Neuronal stem cell (in vitro differentiated cells): ENCODE data around the gene PARN.
"Not testable (repeated sequence)": the region's sequence is repeated elsewhere in the genome, so short reads cannot be mapped to it uniquely, and the experiment has no call there.

ENCODE experiments used
- DNase-seq: peaks from one replicate; pipeline ENCODE4 v3.0.0-alpha.2; 2013; ENCODE audit warnings: low spot score
- H2AFZ ChIP-seq: one replicate; pipeline ENCODE4 v1.6.1; 2013; ENCODE audit warnings: mild to moderate bottlenecking, low read length, inconsistent platforms
- H2AK5ac ChIP-seq: 2 replicates; pipeline ENCODE4 v1.6.1; 2013; ENCODE audit warnings: low read depth, mild to moderate bottlenecking, inconsistent platforms, low read length, moderate library complexity, mixed read lengths
- H2BK120ac ChIP-seq: 2 replicates; pipeline ENCODE4 v1.6.1; 2013; ENCODE audit warnings: low read depth, mild to moderate bottlenecking, inconsistent platforms, low read length, moderate library complexity, mixed read lengths
- H2BK12ac ChIP-seq: one replicate; pipeline ENCODE4 v1.6.1; 2013; ENCODE audit warnings: low read length, inconsistent platforms
- H2BK15ac ChIP-seq: 2 replicates; pipeline ENCODE4 v1.6.1; 2013; ENCODE audit warnings: mild to moderate bottlenecking, low read length, inconsistent platforms, mixed read lengths
- H2BK5ac ChIP-seq: one replicate; pipeline ENCODE4 v1.6.1; 2013; ENCODE audit warnings: inconsistent platforms, mild to moderate bottlenecking, low read length, moderate library complexity
- H3K14ac ChIP-seq: one replicate; pipeline ENCODE4 v1.6.1; 2013; ENCODE audit warnings: low read length, inconsistent platforms
- H3K18ac ChIP-seq: 2 replicates; pipeline ENCODE4 v1.6.1; 2013; ENCODE audit warnings: low read length, inconsistent platforms
- H3K23ac ChIP-seq: 2 replicates; pipeline ENCODE4 v1.6.1; 2013; ENCODE audit warnings: low read depth, mild to moderate bottlenecking, mixed read lengths, low read length, inconsistent platforms; ENCODE audit not compliant: poor library complexity
- H3K27ac ChIP-seq: replicated peaks from 3 replicates; pipeline ENCODE4 v1.5.1; 2013; ENCODE audit warnings: low read length, inconsistent platforms
- H3K27me3 ChIP-seq, 3 experiments: 2 replicates each; pipeline ENCODE4 v1.6.1; 2013; ENCODE audit warnings: low read length in 3 of 3, mild to moderate bottlenecking in 2 of 3, inconsistent platforms in 1 of 3, low read depth in 1 of 3, mixed read lengths in 1 of 3, moderate library complexity in 1 of 3; ENCODE audit not compliant: control insufficient read depth in 3 of 3, insufficient read depth in 3 of 3
- H3K36me3 ChIP-seq, 2 donors: replicated peaks in 1 of 2; 2 replicates each; pipeline ENCODE4 v1.6.1; 2013; ENCODE audit warnings: low read length in 2 of 2; ENCODE audit not compliant: control insufficient read depth in 2 of 2, insufficient read depth in 2 of 2
- H3K4ac ChIP-seq: 2 replicates; pipeline ENCODE4 v1.6.1; 2013; ENCODE audit warnings: inconsistent platforms, mild to moderate bottlenecking, low read length, moderate library complexity
- H3K4me1 ChIP-seq, 2 donors: 1 replicate in 1 of 2; 2 replicates in 1 of 2; pipeline ENCODE4 v1.6.1; 2013; ENCODE audit warnings: low read length in 2 of 2, low read depth in 1 of 2; ENCODE audit not compliant: control insufficient read depth in 2 of 2, insufficient read depth in 1 of 2
- H3K4me2 ChIP-seq: one replicate; pipeline ENCODE4 v1.6.1; 2013; ENCODE audit warnings: mild to moderate bottlenecking, low read length, inconsistent platforms; ENCODE audit not compliant: insufficient read depth, poor library complexity, severe bottlenecking
- H3K4me3 ChIP-seq, 2 donors: 2 replicates each; pipeline ENCODE4 v1.5.1; 2013; ENCODE audit warnings: low read length in 2 of 2, mild to moderate bottlenecking in 2 of 2, inconsistent platforms in 1 of 2, moderate library complexity in 1 of 2
- H3K79me1 ChIP-seq: one replicate; pipeline ENCODE4 v1.6.1; 2013; ENCODE audit warnings: low read depth, mild to moderate bottlenecking, inconsistent platforms, low read length, moderate library complexity
- H3K9ac ChIP-seq: one replicate; pipeline ENCODE4 v1.6.1; 2013; ENCODE audit warnings: mild to moderate bottlenecking, low read depth, low read length, inconsistent platforms; ENCODE audit not compliant: poor library complexity
- H3K9me3 ChIP-seq, 2 donors: replicated peaks in 1 of 2; 2 replicates each; pipeline versions ENCODE3 to v1.6.1; 2013; ENCODE audit warnings: low read length in 2 of 2, mild to moderate bottlenecking in 2 of 2, inconsistent platforms in 1 of 2, low read depth in 1 of 2, mixed read lengths in 1 of 2, moderate library complexity in 1 of 2; ENCODE audit not compliant: control insufficient read depth in 2 of 2, insufficient read depth in 1 of 2
- H4K8ac ChIP-seq: one replicate; pipeline ENCODE4 v1.6.1; 2013; ENCODE audit warnings: low read depth, mild to moderate bottlenecking, inconsistent platforms, low read length, moderate library complexity
- H4K91ac ChIP-seq: one replicate; pipeline ENCODE4 v1.6.1; 2013; ENCODE audit warnings: low read length, low read depth, mild to moderate bottlenecking, inconsistent platforms; ENCODE audit not compliant: poor library complexity
- WGBS, 2 donors: extraction: QIAGEN DNeasy Blood & Tissue Kit; methylation state at CpG; one replicate each; pipeline ENCODE4 v1.1.7; 2013; ENCODE audit warnings: missing lambda C conversion rate in 2 of 2, mixed read lengths in 1 of 2; ENCODE audit not compliant: insufficient read length in 2 of 2, insufficient replicate concordance in 1 of 2; ENCODE audit errors: extremely low coverage in 2 of 2; 5-methylcytosine and 5-hydroxymethylcytosine counted together

The PARN gene

DNA sequence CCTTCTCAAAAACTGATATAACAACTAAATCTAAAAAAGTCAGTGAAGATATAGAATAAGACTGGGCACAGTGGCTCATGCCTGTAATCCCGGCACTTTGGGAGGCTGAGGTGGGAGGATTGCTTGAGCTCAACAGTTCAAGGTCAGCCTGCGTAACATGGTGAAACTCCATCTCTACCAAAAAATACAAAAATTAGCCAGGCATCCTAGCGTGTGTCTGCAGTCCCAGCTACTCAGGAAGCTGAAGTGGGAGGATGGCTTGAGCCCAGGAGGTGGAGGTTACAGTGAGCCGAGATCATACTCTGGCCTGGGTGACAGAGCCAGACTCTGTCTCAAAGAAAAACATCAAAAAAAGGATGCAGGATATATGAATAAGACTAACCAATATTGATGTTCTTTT, 85.2 kb downstream of the PARN start:
- H2AFZ ChIP-seq, H3K9ac ChIP-seq, H3K18ac ChIP-seq, H3K4ac ChIP-seq, H3K14ac ChIP-seq, H3K4me3 ChIP-seq, H3K79me1 ChIP-seq, H3K27me3 ChIP-seq, H2BK15ac ChIP-seq, H4K8ac ChIP-seq, H2BK5ac ChIP-seq, H4K91ac ChIP-seq, H2BK120ac ChIP-seq, H3K4me2 ChIP-seq, H2AK5ac ChIP-seq, H3K27ac ChIP-seq, H3K4me1 ChIP-seq, H2BK12ac ChIP-seq, H3K9me3 ChIP-seq, H3K23ac ChIP-seq, DNase-seq: not testable (repeated sequence)
- H3K36me3 ChIP-seq: peaks cover 0 to 22% of the 10 kb centered on the region in 2 donors
- WGBS, 2 donors: no CpG with 5 or more reads among the region's 4 CpGs

DNA sequence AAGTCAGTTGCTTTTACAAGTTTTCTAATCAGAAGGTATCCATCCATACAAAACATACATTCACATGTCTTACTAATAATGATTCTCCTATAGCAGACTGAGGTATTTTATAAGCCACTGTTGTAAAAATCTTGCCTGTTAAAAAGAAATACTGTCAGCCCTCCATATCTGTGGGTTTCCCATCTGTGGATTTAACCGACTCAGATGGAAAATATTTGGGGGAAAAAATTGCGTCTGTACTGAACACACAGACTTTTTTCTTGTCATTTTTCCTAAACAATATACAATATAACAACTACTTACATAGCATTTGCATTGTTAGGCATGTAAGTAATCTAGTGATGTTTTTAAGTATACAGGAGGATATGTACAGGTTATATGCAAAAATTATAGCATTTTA, 90.4 kb downstream of the PARN start:
- Histone ChIP-seq H2BK12ac (no peak overlapping the region), H2BK15ac (no peak overlapping the region), H3K9me3 (peaks cover 0 to 10% of the 10 kb centered on the region in 2 donors), H2AK5ac (no peak overlapping the region), H3K27me3 (no peaks in the 10 kb centered on the region), H3K9ac (no peak overlapping the region), H3K18ac (no peak overlapping the region), H4K91ac (no peak overlapping the region), H2BK120ac (no peak overlapping the region), H3K4ac (no peak overlapping the region), H3K27ac (no peak overlapping the region), H3K4me2 (no peak overlapping the region), H3K23ac (no peak overlapping the region), H3K4me1 (peaks cover 0 to 5% of the 10 kb centered on the region in 2 donors), H3K4me3 (no peak overlapping the region), H2AFZ (no peak overlapping the region), H3K79me1 (no peaks in the 10 kb centered on the region), H3K14ac (no peak overlapping the region), H4K8ac (no peak overlapping the region), H2BK5ac (no peak overlapping the region), H3K36me3 (peaks cover 0 to 17% of the 10 kb centered on the region in 2 donors)
- DNase-seq: no peak
- no CpG with 5 or more reads among the region's 2 CpGs for WGBS, 2 donors

DNA sequence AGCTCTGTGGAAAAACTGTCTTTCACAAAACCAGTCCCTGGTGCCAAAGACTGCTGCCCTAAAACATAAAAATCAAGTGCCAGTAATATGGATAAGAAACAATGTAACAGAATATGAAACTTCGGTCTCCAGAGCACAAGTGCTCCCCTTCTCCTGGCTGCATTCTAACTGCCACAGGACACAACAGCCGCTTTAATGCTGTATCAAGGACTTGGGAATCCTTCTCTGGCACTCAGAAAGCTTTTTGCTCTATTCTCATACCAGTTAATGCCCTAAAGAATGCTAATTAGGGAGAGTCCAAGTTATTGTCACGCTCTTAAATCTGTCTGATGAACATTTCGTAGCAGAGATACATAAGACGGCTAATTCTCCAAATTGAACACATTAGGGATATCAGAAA, 90.9 kb downstream of the PARN start:
- no CpG with 5 or more reads among the region's 5 CpGs for WGBS, 2 donors
- Histone ChIP-seq H3K4me1 (peaks cover 0 to 5% of the 10 kb centered on the region in 2 donors), H3K18ac (no peak overlapping the region), H4K8ac (no peak overlapping the region), H3K14ac (no peak overlapping the region), H4K91ac (no peak overlapping the region), H2AK5ac (no peak overlapping the region), H3K4ac (no peak overlapping the region), H3K4me2 (no peak overlapping the region), H3K9me3 (peaks cover 0 to 10% of the 10 kb centered on the region in 2 donors), H3K79me1 (no peaks in the 10 kb centered on the region), H3K27me3 (no peaks in the 10 kb centered on the region), H3K9ac (no peak overlapping the region), H3K27ac (no peak overlapping the region), H3K4me3 (no peak overlapping the region), H2BK120ac (no peak overlapping the region), H2AFZ (no peak overlapping the region), H2BK12ac (no peak overlapping the region), H3K36me3 (peaks cover 0 to 17% of the 10 kb centered on the region in 2 donors), H2BK15ac (no peak overlapping the region), H2BK5ac (no peak overlapping the region), H3K23ac (no peak overlapping the region)
- no peak for DNase-seq

DNA sequence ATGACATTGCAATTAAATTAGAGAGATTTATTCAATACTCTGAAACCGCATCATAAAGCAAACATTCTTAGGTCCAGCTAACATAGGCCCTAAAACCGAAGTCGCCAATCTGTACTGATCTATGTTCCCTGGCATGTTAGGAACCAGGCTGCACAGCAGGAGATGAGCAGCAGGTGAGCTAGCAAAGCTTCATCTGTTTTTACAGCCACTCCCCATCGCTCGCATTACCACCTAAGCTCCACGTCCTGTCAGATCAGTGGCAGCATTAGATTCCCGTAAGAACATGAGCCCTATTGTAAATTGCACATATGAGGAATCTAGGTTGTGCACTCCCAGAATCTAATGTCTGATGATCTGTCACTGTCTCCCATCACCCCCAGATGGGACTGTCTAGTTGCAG, 91.5 kb downstream of the PARN start:
- no peak overlapping the region for H2BK15ac ChIP-seq
- DNase-seq: no peak
- no CpG with 5 or more reads among the region's 7 CpGs for WGBS, 2 donors
- H2AK5ac ChIP-seq: no peak overlapping the region
- H3K14ac ChIP-seq: no peak overlapping the region
- no peak overlapping the region for H3K23ac ChIP-seq
- H3K4me2 ChIP-seq: no peak overlapping the region
- H2BK5ac ChIP-seq: no peak overlapping the region
- no peak overlapping the region for H3K27ac ChIP-seq
- no peak overlapping the region for H4K8ac ChIP-seq
- peaks cover 2 to 15% of the 10 kb centered on the region in 2 donors for H3K36me3 ChIP-seq
- H3K9ac ChIP-seq: no peak overlapping the region
- no peak overlapping the region for H3K18ac ChIP-seq
- no peak overlapping the region for H2AFZ ChIP-seq
- no peak overlapping the region for H2BK12ac ChIP-seq
- H3K27me3 ChIP-seq: no peaks in the 10 kb centered on the region
- peaks cover 2 to 13% of the 10 kb centered on the region in 2 donors for H3K9me3 ChIP-seq
- H3K4me3 ChIP-seq: no peak overlapping the region
- H3K4ac ChIP-seq: no peak overlapping the region
- no peak overlapping the region for H4K91ac ChIP-seq
- peaks cover 0 to 5% of the 10 kb centered on the region in 2 donors for H3K4me1 ChIP-seq
- no peak overlapping the region for H2BK120ac ChIP-seq
- no peaks in the 10 kb centered on the region for H3K79me1 ChIP-seq
